GM12878 (cell line): ENCODE results near the gene TAS1R2. TPM values are rescaled to one million over a fixed set of nuclear protein-coding genes. Genes with fewer than 3 reads are reported as not detected.

Source experiments
- ATAC-seq: fragments of 200-7000 bp; cut with Tn5 transposase; 3 replicates; pipeline ENCODE4 v1.9.1; 2020; ENCODE audit warnings: mild to moderate bottlenecking, moderate library complexity
- BruUV-seq: library from RNA; stranded (reverse); fragments of 400-500 nt; replicated peaks from 2 replicates; lab custom pipeline; 2021; lab: Mats Ljungman, UMichigan
- CTCF ChIA-PET: fragments of 300-600 bp; sonication (Branson Sonifier 250); formaldehyde crosslinking; extraction: SDS; loops from one replicate; lab custom pipeline; 2021; ENCODE audit warnings: inconsistent platforms; lab: Yijun Ruan, JAX
- POLR2A ChIA-PET: fragments of 350-600 bp; formaldehyde crosslinking; extraction: SDS; loops from one replicate; lab custom pipeline; 2021; ENCODE audit warnings: inconsistent platforms; lab: Charles Lee
- RAD21 ChIA-PET: fragments of 300-600 bp; sonication (Branson Sonifier 250); formaldehyde crosslinking; loops from one replicate; lab custom pipeline; 2023; ENCODE audit warnings: antibody characterized with exemption; ENCODE audit not compliant: unreplicated experiment; lab: Charles Lee
- SMC1A ChIA-PET: fragments of 300-600 bp; sonication (Branson Sonifier 250); formaldehyde crosslinking; loops from one replicate; lab custom pipeline; 2023; ENCODE audit not compliant: unreplicated experiment, uncharacterized antibody; lab: Charles Lee
- DNase-seq: peaks from one replicate; pipeline ENCODE4 v3.0.0-alpha.2; 2011; ENCODE audit warnings: low read depth, low spot score
- FAIRE-seq: peaks from 3 replicates; lab custom pipeline; 2011; peaks lifted over from hg19 to GRCh38; lab: Jason Lieb, UNC
- H2AFZ ChIP-seq: 2 replicates; pipeline ENCODE4 v1.6.0; 2011; ENCODE audit warnings: low read depth, low read length, control low read depth; ENCODE audit not compliant: control insufficient read depth
- H3K27ac ChIP-seq: 2 replicates; pipeline ENCODE4 v1.5.1; 2011; ENCODE audit warnings: control low read depth; ENCODE audit not compliant: control insufficient read depth, insufficient read depth
- H3K27me3 ChIP-seq, 2 experiments: replicated peaks in 1 of 2; 2 replicates each; pipeline versions ENCODE4 v1.6.0 to v1.6.1; 2011; ENCODE audit warnings: low read length in 1 of 2; ENCODE audit not compliant: control insufficient read depth in 2 of 2, insufficient read depth in 2 of 2
- H3K36me3 ChIP-seq, 2 experiments: 2 replicates each; pipeline ENCODE4 v1.5.1; 2011; ENCODE audit warnings: low read length in 1 of 2; ENCODE audit not compliant: control insufficient read depth in 2 of 2, insufficient read depth in 2 of 2
- H3K4me1 ChIP-seq: 2 replicates; pipeline ENCODE4 v1.6.1; 2011; ENCODE audit warnings: mild to moderate bottlenecking, low read length, moderate library complexity, mixed read lengths; ENCODE audit not compliant: control insufficient read depth, insufficient read depth
- H3K4me2 ChIP-seq: 2 replicates; pipeline ENCODE4 v1.6.0; 2011; ENCODE audit warnings: control low read depth; ENCODE audit not compliant: control insufficient read depth, insufficient read depth
- H3K4me3 ChIP-seq: fragments of 200-600 bp; sonication (generic); 2 replicates; pipeline ENCODE4 v1.5.1; 2016
- H3K79me2 ChIP-seq: 2 replicates; pipeline ENCODE4 v1.6.0; 2011; ENCODE audit warnings: low read length; ENCODE audit not compliant: control insufficient read depth, insufficient read depth
- H3K9ac ChIP-seq: 2 replicates; pipeline ENCODE4 v1.8.0; 2011; ENCODE audit warnings: low read length, control low read depth, mixed read lengths; ENCODE audit not compliant: control insufficient read depth, insufficient read depth
- H3K9me3 ChIP-seq: replicated peaks from 3 replicates; pipeline ENCODE4 v1.5.1; 2011; ENCODE audit warnings: mild to moderate bottlenecking, low read length; ENCODE audit not compliant: control insufficient read depth, insufficient read depth
- H4K20me1 ChIP-seq: 2 replicates; pipeline ENCODE4 v1.6.0; 2011; ENCODE audit not compliant: control insufficient read depth, insufficient read depth
- BCL3 ChIP-seq: IDR thresholded peaks from 2 replicates; pipeline ENCODE4 v1.6.1; 2011; ENCODE audit warnings: borderline replicate concordance, low read depth, mild to moderate bottlenecking, moderate library complexity, low read length; ENCODE audit not compliant: insufficient read depth, poor library complexity, severe bottlenecking
- BCLAF1 ChIP-seq: fragments of 450-650 bp; IDR thresholded peaks from 2 replicates; pipeline ENCODE4 v1.6.1; 2017; ENCODE audit warnings: antibody characterized with exemption, mild to moderate bottlenecking, moderate library complexity
- CEBPB ChIP-seq, 2 experiments: fragments of 150-350 bp in 1 of 2; IDR thresholded peaks; 2 replicates each; pipeline ENCODE4 v1.6.1; 2012 to 2014; ENCODE audit warnings: low read depth in 2 of 2, low read length in 2 of 2, borderline replicate concordance in 1 of 2, inconsistent platforms in 1 of 2
- EGR1 ChIP-seq, 2 experiments: IDR thresholded peaks; 1 replicate in 1 of 2; 2 replicates in 1 of 2; pipeline ENCODE4 v1.6.1; 2011 to 2012; ENCODE audit warnings: low read depth in 2 of 2, low read length in 2 of 2, borderline replicate concordance in 1 of 2, mild to moderate bottlenecking in 1 of 2, moderate library complexity in 1 of 2
- EP300 ChIP-seq, 2 experiments: fragments of 150-350 bp in 1 of 2; IDR thresholded peaks; 2 replicates each; pipeline ENCODE4 v1.6.1; 2011 to 2012; ENCODE audit warnings: low read depth in 2 of 2, low read length in 2 of 2, borderline replicate concordance in 1 of 2, improper control_type of control experiment in 1 of 2, inconsistent platforms in 1 of 2; ENCODE audit not compliant: control insufficient read depth in 1 of 2
- IKZF2 ChIP-seq, 2 experiments: fragments of 450-650 bp; IDR thresholded peaks; 2 replicates each; pipeline ENCODE4 v1.6.1; 2017; ENCODE audit warnings: mild to moderate bottlenecking in 2 of 2, moderate library complexity in 2 of 2
- SP1 ChIP-seq: IDR thresholded peaks from one replicate; pipeline ENCODE4 v1.6.1; 2011; ENCODE audit warnings: low read depth, low read length
- SUZ12 ChIP-seq: fragments of 200-600 bp; sonication (generic); IDR thresholded peaks from one replicate; pipeline ENCODE4 v1.6.1; 2018; ENCODE audit warnings: antibody characterized with exemption, mild to moderate bottlenecking; ENCODE audit not compliant: unreplicated experiment
- TARDBP ChIP-seq: IDR thresholded peaks from 2 replicates; pipeline ENCODE4 v1.6.1; 2016; ENCODE audit warnings: borderline replicate concordance
- ZBED1 ChIP-seq: IDR thresholded peaks from 2 replicates; pipeline ENCODE4 v1.6.1; 2016; ENCODE audit warnings: borderline replicate concordance
- ZNF217 ChIP-seq: fragments of 450-650 bp; IDR thresholded peaks from 2 replicates; pipeline ENCODE4 v1.6.1; 2017; ENCODE audit warnings: antibody characterized with exemption, mild to moderate bottlenecking
- ZNF274 ChIP-seq: IDR thresholded peaks from one replicate; pipeline ENCODE4 v1.8.0; 2011; ENCODE audit not compliant: insufficient read length, insufficient read depth
- ZNF592 ChIP-seq: fragments of 450-650 bp; IDR thresholded peaks from 2 replicates; pipeline ENCODE4 v1.6.1; 2017; ENCODE audit warnings: mild to moderate bottlenecking, moderate library complexity
- WGBS: methylation state at CpG from one replicate; pipeline ENCODE4 v1.1.6; 2016; ENCODE audit warnings: low lambda C conversion rate; ENCODE audit not compliant: insufficient replicate concordance, insufficient coverage; ENCODE audit errors: missing lambda C conversion rate; 5-methylcytosine and 5-hydroxymethylcytosine counted together
- in situ Hi-C: fragments of 300-500 bp; cut with MboI; formaldehyde crosslinking; loops from 9 replicates; pipeline ENCODE4 v1.14.3; 2018; ENCODE audit warnings: mixed read lengths
- intact Hi-C: fragments of 100-400 bp; cut with micrococcal nuclease; formaldehyde crosslinking; loops from one replicate; pipeline ENCODE4 v1.14.2; 2022; ENCODE audit not compliant: unreplicated experiment
- polyA plus RNA-seq, 11 experiments: library from polyadenylated mRNA; depleted of rRNA in 4 of 11; unstranded in 6 of 11; stranded (reverse) in 5 of 11; fragments of >200 nt; fragmentation: Nextera tagmentation in 4 of 11; fragmentation: Illumina TruSeq in 1 of 11; extraction: Ambion mirVana in 4 of 11; extraction: Trizol in 1 of 11; gene quantifications; 1 replicate in 1 of 11; 2 replicates in 10 of 11; pipeline versions ENCODE4 v1.2.1 to v1.2.3, GENCODE V29; 2011 to 2016; ENCODE audit warnings: inconsistent platforms in 2 of 11, missing spikeins in 2 of 11, low read depth in 1 of 11
- total RNA-seq, 4 experiments: library from RNA; depleted of rRNA in 3 of 4; stranded (reverse); fragments of >200 nt in 3 of 4; fragmentation: Illumina TruSeq in 1 of 4; extraction: Trizol in 1 of 4; gene quantifications; 2 replicates each; pipeline versions ENCODE4 v1.2.1 to v1.2.3, GENCODE V29; 2013 to 2021

Gene TAS1R2
- total and polyA plus RNA-seq, 10 of the 15 experiments (the other 5 are each of a cell fraction or from before 2014, with no cell fraction given), result not detected

- ChIA-PET POLR2A (no interaction called here), RAD21 (no interaction called here), CTCF (interaction anchor here (0.8 kb wide), 1 partner anchor 15 kb away, joined by 4 read pairs; no protein-coding TSS in a partner anchor), SMC1A (no interaction called here)
- Histone ChIP-seq H3K9me3 (no peaks in the 10 kb centered on the region), H3K79me2 (no peaks in the 10 kb centered on the region), H3K4me1 (no peaks in the 10 kb centered on the region), H4K20me1 (no peaks in the 10 kb centered on the region; the same call in 1 of the 2 replicates), H3K27ac (no peak overlapping the region), H3K9ac (no peak overlapping the region), H3K4me2 (no peak overlapping the region), H3K27me3 (no peaks in the 10 kb centered on the region; a peak in 2 of 4 replicates), H3K4me3 (no peak overlapping the region), H2AFZ (no peak overlapping the region), H3K36me3 (no peaks in the 10 kb centered on the region)
- intact Hi-C loops (no loop called here), in situ Hi-C loops (no loop called here)
- 66% methylated on average over 9 of the region's 9 CpGs for WGBS
- FAIRE-seq (no peak), ATAC-seq (no peak; the same call in 2 of the 3 replicates), DNase-seq (no peak)
- no TSS peak for BruUV-seq
- TF ChIP-seq ZBED1, result no peak
- TF ChIP-seq BCLAF1, result no peak
- no peak for TF ChIP-seq ZNF217
- no peak for TF ChIP-seq EP300 (IDR thresholded peaks at IDR 0.05; ENCODE audit: borderline replicate concordance in 1 of 2, control insufficient read depth in 1 of 2, low read depth in 2 of 2, low read length in 2 of 2)
- no peak for TF ChIP-seq BCL3
- no peak for TF ChIP-seq ZNF592
- TF ChIP-seq SUZ12, result no peak
- TF ChIP-seq IKZF2 (IDR thresholded peaks at IDR 0.05), result no peak
- no peak for TF ChIP-seq TARDBP
- no peak for TF ChIP-seq ZNF274
- TF ChIP-seq CEBPB (IDR thresholded peaks at IDR 0.05; ENCODE audit: borderline replicate concordance in 1 of 2, low read depth in 2 of 2, low read length in 2 of 2), result no peak
- no peak for TF ChIP-seq SP1
- TF ChIP-seq EGR1 (IDR thresholded peaks at IDR 0.05; ENCODE audit: borderline replicate concordance in 1 of 2, low read depth in 2 of 2, low read length in 2 of 2), result no peak
Observed at GRCh38 chr1:18869847-18870594, 10.6 kb upstream of the TAS1R2 start.
